D721Med (cell line): Measurements from ENCODE around the gene ETV3L.
A peak's percentile ranks its signal among the peaks of the same experiment; 100 is the strongest.
"Not testable (repeated sequence)": the region's sequence is repeated elsewhere in the genome, so short reads cannot be mapped to it uniquely, and the experiment has no call there.

Experiments used
- DNase-seq: peaks from one replicate; pipeline ENCODE4 v3.0.0; 2011; ENCODE audit warnings: low spot score; ENCODE audit not compliant: insufficient read length
- FAIRE-seq: peaks from 2 replicates; lab custom pipeline; 2011; peaks lifted over from hg19 to GRCh38; lab: Jason Lieb, UNC
- TF ChIP-seq, protein P1 (sequence below): IDR thresholded peaks from 2 replicates; pipeline ENCODE4 v1.5.1; 2012; ENCODE audit warnings: mild to moderate bottlenecking, control low read depth; ENCODE audit not compliant: insufficient read depth; ENCODE audit errors: missing control alignments

ETV3L gene

DNA sequence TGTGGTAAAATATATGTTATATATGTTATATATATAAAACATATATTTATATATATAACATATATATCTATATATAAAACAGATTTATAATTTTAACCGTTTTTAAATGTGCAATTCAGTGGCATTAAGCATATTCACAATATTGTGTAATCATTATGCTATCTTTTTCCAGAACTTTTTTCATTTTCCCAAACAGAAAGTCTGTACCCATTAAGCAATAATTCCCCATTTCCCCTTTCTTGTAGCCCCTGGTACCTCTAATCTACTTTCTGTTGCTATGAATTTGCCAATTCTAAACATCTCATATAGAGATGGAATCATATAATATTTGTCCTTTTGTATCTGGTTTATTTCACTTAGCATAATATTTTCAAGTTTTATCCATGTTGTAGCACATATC is 43.3 kb downstream of the ETV3L start:
- TF ChIP-seq, protein P1, sequence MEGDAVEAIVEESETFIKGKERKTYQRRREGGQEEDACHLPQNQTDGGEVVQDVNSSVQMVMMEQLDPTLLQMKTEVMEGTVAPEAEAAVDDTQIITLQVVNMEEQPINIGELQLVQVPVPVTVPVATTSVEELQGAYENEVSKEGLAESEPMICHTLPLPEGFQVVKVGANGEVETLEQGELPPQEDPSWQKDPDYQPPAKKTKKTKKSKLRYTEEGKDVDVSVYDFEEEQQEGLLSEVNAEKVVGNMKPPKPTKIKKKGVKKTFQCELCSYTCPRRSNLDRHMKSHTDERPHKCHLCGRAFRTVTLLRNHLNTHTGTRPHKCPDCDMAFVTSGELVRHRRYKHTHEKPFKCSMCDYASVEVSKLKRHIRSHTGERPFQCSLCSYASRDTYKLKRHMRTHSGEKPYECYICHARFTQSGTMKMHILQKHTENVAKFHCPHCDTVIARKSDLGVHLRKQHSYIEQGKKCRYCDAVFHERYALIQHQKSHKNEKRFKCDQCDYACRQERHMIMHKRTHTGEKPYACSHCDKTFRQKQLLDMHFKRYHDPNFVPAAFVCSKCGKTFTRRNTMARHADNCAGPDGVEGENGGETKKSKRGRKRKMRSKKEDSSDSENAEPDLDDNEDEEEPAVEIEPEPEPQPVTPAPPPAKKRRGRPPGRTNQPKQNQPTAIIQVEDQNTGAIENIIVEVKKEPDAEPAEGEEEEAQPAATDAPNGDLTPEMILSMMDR = no peak
- DNase-seq (no peak), FAIRE-seq (peak; percentile 44)

DNA sequence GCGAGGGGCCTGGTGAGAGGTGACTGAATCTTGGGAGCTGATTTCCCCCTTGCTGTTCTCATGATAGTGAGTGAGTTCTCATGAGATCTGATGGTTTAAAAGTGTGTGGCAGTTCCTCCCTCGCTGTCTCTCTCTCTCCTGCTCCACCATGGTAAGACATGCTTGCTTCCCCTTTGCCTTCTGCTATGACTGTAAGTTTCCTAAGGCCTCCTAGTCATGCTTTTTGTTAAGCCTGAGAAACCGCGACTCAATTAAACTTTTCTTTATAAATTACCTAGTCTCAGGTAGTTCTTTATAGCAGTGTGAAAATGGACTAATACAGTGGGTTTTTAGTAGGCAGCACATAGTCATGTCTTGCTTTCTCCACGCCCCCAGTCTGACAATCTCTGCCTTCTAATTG is 43.9 kb downstream of the ETV3L start:
- not testable (repeated sequence) for DNase-seq, FAIRE-seq

DNA sequence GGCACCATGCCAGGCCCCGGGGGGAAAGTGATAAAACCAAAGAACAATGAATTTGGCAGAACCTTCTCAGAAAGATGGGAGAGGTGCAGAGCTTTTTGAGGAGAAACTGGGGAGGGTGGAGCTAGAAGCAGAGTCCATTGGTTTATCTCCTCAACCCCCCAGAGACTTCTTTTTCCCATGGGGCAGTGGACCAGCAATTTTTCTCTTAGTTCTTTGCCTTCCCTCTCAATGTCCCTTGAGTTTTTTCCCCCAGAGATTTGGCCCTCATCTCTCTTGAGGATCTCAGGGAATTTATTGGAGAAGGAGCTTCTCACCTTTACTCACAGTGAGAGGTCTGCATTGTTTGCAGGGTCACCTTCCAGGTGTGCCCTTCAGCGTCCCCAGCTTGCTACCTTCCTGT is 48.8 kb downstream of the ETV3L start:
- FAIRE-seq (no peak), DNase-seq (no peak)
- TF ChIP-seq, protein P1 = no peak

DNA sequence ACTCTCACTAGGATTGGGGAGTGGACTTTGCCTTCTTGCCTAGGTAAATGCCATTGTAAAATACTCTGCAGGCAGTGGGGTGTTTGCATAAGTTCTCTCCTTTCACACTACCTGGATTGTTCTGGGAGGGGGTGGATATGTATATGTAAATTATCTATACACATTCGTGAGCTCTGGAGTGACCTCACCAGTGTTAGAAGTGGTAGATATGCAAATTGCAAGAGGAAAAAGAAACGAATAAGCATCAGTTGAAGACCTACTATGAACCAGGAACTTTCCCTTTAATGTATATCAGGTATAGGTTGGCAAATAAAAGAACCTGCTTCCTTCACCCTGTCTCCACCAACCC is 52.6 kb downstream of the ETV3L start:
- no peak for DNase-seq
- FAIRE-seq = no peak
- TF ChIP-seq, protein P1 = no peak

DNA sequence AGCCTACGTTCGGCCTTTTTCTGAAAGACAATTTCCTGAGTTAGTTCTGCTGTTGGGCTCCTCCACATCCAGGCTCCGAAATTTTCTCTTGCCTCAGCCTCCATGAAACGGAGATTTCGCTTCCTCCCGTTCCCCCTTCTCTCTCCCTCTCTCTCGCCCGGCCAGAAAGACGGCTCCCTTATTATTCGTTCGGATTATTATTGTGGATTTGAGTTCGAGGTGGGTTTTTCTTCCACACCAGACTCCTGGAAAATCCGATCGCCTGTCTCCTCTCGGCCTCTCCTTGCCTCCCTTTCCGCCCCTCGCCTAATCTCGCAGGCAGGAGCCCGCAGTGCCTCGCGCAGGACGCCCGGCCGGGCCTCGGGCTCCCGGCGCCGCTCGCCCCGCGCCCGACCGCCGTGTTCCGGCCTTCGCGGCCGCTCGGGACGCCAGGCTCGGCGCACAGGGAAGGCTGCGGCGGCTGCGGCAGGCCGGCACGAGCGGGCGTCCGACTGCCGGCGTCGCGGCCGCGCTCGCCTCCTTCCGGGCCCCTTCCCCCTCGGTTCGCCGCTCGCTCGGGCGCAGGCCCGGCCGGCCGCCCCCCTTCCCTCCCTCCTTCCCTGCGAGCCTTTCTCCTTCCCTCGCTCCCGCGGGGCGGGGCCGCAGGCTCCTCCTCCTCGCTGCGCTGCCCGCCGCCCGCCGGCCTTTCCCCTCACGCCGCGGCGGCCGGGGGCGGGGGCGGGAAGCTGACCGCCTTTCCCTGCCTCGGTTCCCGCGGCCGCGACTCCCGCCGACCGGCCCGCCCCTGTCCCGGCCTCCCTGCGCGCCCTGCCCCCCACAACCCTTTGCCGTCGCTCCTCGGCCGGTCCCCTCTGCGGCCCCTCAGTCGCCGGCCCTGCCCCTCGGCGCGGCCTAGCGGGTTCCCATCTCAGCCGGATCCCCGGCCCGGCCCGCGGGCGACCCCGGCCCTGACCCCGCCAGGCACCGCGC is 54.1 kb downstream of the ETV3L start, which contains the start of gene ARHGEF11:
TSS of gene ARHGEF11 (minus strand) at position 493 of the 969 bp plus-strand sequence. CDS start 1,412 bp downstream, outside the sequence.
- TF ChIP-seq, protein P1 = no peak
- FAIRE-seq (no peak), DNase-seq (peak; percentile 79)

DNA sequence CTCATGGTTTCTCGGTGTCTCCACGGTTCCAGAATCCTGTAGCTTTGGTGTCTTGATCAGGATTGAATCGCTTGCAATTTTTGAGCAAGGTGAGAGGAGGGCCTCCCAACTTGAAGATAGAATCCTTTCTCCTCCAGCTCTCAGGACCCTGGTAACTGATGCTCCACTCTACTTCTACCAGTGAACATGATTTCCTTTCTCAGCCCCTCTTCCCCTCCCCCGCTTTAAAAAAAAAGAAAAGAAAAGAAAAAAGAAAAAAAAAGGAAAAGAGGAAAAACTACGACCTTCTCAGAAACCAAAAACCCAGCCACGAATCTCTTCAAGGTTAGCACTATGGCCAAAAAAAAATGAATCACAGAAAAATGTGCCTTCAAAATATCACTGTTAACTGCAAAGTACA is 55.3 kb downstream of the ETV3L start:
- no peak for FAIRE-seq
- TF ChIP-seq, protein P1 = no peak
- no peak for DNase-seq

DNA sequence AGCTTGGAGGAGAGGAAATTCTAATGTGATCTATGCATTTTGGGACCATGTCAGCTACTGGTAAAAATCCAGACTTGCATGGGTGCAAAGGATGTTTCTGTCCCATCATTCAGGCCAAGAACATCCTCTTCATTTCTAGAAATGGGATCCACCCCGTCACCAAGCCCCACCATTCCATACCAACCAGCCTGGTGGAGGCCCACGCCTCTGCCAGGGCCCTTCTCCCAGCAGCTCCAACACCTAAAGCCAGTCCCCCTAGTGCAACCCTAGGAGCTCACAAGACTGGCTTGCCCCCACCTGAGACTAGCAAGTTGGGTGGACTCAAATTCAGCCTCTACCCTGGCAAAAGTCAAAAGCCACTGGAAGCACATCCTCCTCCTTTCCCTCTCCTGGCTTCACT is 55.9 kb downstream of the ETV3L start:
- FAIRE-seq = no peak
- DNase-seq = no peak
- TF ChIP-seq, protein P1 = no peak
